NCI-H82 (cell line): ENCODE data around the gene RNPEPL1.

Experiments
- DNase-seq: peaks from one replicate; lab custom pipeline; 2025; lab: John Stamatoyannopoulos, UW

The RNPEPL1 gene

DNA sequence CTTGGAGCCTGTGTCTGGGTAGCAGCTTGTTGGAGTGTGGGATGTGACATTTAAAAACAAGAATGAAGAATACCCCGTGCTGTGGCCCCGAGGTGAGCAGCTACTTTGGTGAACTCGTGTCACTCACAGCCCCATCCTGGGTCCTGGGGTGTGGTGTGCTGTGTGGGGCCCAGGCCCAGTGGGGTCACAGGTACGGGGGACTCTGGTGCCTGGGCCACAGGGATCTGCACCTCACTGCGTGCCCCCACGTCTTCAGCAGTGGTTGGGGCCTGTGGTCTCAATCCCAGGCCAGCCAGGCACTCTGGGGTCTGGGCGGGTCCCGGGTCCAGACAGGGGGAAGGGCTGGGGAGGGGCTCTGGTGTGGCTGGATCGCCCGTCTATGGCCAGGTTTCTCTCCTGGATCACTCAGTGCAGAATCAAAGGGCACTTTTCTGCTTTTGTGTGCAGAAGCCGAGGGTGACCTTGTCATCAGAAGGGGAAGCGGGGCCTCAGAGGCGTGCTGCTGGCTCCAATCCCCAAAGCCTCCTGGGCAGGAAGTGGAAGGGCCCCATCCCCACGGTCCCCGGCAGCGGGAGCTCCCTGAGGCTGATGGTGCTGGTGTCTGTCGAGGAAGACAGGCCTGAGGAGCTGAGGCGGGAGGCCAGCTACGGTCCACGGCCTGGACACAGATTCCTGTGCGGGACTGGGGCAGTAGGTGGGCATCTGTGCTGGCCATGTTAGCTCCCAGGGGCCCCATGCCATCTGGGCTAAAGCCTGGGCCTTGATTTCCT, 58.4 kb downstream of the RNPEPL1 start:
- no peak for DNase-seq

DNA sequence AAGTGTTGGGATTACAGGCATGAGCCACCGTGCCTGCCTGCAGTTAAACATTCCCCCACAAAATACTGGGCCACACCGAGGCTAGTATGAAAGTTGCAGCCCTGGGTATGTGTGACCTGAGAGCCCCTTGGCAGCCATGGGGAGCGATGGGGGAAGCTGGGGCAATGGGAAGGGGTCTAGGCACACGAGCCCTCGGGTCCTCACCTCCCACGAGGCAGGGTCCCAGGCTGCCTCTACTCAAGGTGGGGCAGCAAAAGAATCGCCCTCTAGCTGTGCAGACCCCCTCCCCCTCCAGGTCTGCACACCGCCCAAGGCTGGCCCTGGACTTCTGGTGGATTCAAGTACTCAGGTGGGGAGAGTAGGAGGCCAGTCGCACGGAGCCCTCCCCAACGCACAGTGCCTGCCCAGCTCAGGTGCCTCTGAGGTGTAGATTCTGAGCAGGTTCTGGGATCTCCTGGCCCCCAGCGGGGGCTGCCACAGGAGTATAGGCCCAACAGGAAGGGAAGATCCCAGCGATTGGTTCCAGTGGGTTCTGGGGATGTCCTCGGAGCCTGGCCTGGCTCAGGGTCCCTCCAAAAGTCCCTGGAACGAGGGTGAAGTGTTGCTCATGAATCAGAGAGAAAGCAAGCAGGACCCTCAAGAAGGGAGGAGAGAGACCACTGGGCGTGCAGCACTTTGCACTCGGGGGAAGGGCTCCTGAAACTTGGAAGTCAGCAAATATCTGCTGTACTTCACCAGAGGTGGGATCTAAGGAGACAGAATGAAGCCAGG, 59.6 kb downstream of the RNPEPL1 start:
- no peak for DNase-seq

DNA sequence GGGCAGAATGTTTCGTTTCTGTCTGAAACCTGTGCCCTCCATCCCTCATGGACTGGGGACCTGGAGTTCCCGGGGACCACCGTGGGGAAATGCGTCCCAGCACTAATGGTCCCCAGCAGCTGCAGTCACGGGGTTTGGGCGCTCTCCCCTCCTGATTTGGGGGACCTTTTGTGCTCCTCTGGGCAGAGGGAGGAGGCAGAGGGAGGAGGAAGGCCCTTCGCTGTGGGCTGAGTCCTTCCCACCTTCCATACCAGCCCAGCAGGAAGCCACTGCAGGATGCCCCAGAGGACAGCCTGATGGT, 60.2 kb downstream of the RNPEPL1 start:
- no peak for DNase-seq

DNA sequence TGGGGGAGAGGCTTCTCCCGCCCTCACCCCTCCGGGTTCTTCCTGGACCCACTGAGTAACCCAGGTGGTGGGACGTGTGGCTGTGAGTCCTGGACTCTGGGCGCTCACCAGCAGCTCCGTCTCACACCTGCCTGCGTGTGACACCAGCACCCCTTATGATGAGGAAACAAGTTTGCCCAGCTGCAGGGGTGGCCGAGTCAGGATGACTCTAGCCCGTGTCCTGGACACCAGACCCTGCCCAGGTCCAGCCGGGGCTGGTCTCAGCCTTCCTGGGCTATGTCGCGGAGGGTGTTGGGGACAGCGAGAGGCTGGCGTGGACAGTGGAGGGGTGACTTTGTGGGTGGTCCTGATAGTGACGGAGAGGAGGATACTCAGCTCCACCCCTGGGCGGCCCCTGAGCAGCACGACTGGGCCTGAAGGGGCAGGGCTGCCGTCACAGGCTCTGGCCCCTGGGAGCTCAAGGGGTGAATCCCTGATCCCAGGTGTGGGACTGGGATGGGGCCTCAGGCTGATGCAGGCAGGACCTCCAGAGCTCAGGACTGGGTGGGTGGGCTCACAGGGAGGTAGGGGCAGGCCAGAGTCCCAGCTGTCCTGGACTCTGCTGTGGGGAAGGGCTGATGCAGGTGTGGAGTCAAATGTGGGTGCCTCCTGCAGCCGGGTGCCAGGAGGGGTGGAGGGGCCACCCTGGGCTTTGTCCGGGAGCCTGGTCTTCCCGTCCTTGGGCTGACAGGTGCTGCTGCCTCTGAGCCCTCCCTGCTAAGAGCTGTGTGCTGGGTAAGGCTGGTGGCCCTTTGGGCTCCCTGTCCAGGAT, 60.7 kb downstream of the RNPEPL1 start:
- DNase-seq = no peak

DNA sequence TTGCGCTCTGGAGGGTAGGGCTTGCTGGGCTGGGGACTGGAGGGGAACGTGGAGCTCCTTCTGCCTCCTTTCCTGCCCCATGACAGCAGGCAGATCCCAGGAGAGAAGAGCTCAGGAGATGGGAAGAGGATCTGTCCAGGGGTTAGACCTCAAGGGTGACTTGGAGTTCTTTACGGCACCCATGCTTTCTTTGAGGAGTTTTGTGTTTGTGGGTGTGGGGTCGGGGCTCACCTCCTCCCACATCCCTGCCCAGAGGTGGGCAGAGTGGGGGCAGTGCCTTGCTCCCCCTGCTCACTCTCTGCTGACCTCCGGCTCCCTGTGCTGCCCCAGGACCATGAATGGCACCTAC, 61.3 kb downstream of the RNPEPL1 start:
- no peak for DNase-seq

DNA sequence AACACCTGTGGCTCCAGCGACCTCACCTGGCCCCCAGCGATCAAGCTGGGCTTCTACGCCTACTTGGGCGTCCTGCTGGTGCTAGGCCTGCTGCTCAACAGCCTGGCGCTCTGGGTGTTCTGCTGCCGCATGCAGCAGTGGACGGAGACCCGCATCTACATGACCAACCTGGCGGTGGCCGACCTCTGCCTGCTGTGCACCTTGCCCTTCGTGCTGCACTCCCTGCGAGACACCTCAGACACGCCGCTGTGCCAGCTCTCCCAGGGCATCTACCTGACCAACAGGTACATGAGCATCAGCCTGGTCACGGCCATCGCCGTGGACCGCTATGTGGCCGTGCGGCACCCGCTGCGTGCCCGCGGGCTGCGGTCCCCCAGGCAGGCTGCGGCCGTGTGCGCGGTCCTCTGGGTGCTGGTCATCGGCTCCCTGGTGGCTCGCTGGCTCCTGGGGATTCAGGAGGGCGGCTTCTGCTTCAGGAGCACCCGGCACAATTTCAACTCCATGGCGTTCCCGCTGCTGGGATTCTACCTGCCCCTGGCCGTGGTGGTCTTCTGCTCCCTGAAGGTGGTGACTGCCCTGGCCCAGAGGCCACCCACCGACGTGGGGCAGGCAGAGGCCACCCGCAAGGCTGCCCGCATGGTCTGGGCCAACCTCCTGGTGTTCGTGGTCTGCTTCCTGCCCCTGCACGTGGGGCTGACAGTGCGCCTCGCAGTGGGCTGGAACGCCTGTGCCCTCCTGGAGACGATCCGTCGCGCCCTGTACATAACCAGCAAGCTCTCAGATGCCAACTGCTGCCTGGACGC, 61.9 kb downstream of the RNPEPL1 start:
- DNase-seq = no peak
